ENCODE measurements around the gene FERD3L. TPM values are rescaled to one million over a fixed set of nuclear protein-coding genes. Genes with fewer than 3 reads are reported as not detected.

The FERD3L gene
- total RNA-seq, 1 donor from 2014 or later = not detected

DNA sequence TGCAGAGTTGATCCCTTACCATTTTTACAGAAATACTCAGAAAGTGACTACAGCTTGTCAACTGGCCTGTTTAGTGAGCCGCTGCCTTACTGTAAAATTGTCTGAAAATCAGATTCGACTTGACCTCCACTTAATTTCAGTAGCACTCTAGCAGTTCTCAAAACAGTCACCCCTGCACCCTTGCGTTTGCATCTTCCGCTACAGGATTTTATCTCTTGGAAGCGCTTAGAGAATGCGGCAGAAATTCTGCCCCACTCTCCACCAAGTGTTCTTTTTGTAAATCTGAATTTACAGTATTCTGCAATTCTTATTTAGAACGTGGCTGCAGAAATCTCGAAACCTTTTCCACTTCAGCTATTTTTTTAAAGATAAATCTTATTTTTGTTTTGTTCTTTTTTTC is 25.8 kb downstream of the FERD3L start:
- Histone ChIP-seq H3K36me3 (no peaks in the 10 kb centered on the region), H3K9me3 (no peaks in the 10 kb centered on the region), H3K4me1 (peaks cover 23% of the 10 kb centered on the region), H3K27me3 (ENCODE audit: low read depth) (peaks cover 83% of the 10 kb centered on the region), H3K27ac (no peak overlapping the region), H3K4me3 (no peak overlapping the region)
- intact Hi-C loops (cut with DNase I) = no loop called here
- DNase-seq = no peak
- TF ChIP-seq, protein P1, sequence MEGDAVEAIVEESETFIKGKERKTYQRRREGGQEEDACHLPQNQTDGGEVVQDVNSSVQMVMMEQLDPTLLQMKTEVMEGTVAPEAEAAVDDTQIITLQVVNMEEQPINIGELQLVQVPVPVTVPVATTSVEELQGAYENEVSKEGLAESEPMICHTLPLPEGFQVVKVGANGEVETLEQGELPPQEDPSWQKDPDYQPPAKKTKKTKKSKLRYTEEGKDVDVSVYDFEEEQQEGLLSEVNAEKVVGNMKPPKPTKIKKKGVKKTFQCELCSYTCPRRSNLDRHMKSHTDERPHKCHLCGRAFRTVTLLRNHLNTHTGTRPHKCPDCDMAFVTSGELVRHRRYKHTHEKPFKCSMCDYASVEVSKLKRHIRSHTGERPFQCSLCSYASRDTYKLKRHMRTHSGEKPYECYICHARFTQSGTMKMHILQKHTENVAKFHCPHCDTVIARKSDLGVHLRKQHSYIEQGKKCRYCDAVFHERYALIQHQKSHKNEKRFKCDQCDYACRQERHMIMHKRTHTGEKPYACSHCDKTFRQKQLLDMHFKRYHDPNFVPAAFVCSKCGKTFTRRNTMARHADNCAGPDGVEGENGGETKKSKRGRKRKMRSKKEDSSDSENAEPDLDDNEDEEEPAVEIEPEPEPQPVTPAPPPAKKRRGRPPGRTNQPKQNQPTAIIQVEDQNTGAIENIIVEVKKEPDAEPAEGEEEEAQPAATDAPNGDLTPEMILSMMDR (IDR thresholded peaks at IDR 0.05) = no peak
- no peak for ATAC-seq

DNA sequence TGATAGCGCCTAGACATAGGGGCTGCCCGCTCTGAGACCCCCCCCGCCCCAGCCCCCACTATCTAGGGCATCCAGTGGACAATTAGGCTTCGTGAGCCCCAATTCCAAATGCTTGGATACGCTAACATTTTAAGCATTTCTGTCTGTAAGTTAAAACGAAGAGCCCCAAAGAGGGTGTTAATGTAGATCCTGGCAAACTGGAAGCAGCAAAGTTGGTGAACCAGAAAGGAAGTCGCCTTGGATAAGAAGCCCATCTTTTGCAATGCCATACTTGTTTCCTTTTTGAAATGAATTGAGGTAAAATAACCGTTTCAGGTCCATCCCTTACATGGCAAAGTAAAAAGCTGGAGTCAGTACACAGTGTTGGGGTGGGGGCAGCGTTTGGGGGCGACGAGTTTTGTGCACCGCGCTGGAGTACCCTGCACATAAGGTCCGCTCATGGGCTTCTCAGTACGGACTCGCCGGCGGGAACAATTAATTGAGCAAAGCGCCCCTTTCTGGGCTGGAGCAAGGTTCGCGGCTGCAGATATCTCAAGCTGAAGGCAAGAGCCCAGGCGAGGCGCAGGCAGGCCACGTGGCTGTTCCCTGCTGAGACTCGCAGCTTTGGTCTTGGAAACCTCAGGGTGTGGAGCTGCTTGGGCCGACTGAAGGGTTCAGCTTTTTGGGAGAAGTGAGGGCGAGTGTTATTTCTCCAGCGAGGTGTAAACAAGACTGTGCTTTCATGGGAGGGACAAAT is 26.4 kb downstream of the FERD3L start:
- Histone ChIP-seq H3K27ac (no peak overlapping the region), H3K36me3 (no peaks in the 10 kb centered on the region), H3K4me1 (peaks cover 23% of the 10 kb centered on the region), H3K9me3 (no peaks in the 10 kb centered on the region), H3K4me3 (no peak overlapping the region), H3K27me3 (ENCODE audit: low read depth) (peaks cover 89% of the 10 kb centered on the region)
- no peak for DNase-seq
- TF ChIP-seq, protein P1 (IDR thresholded peaks at IDR 0.05) = no peak
- intact Hi-C loops (cut with DNase I) = no loop called here
- ATAC-seq = peak in 1 of 2 donors; percentile 26

DNA sequence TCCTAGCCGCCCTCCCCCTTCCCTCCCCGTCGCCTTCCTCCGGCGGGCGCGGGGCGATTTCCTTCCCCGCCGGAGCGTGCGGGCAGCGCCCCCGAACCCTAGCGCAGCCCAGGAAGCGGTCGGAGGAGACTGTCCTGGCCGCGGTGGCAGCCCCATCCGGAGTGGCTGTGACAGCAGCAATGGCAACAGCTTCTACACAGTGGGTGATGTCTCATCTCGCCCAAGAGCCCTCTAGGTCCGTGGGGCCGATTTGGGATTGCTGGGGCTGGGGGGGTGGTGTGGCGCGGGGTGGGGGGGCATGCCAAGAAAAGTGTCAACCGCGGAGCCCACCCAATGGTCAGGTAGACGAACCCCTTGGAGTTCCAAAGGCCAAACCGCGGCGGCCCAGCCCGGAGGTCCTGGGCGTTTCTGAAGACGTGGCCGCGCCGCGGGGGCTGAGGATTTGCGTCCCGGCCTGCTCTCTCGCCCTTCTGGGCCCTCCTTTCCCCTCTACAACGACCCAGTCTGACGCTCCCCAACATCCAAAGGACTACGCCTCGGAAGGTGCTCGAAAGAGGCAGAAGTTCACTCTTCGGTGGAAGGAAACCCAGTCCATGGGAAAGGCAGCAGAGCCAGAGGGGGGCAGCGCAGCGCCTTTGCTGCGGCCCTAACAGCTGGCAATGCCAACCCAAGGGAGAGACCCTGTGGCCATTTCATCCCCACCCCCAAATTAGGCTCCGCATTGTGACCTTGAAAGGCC is 27.2 kb downstream of the FERD3L start:
- peaks cover 96% of the 10 kb centered on the region for H3K27me3 ChIP-seq (ENCODE audit: low read depth)

DNA sequence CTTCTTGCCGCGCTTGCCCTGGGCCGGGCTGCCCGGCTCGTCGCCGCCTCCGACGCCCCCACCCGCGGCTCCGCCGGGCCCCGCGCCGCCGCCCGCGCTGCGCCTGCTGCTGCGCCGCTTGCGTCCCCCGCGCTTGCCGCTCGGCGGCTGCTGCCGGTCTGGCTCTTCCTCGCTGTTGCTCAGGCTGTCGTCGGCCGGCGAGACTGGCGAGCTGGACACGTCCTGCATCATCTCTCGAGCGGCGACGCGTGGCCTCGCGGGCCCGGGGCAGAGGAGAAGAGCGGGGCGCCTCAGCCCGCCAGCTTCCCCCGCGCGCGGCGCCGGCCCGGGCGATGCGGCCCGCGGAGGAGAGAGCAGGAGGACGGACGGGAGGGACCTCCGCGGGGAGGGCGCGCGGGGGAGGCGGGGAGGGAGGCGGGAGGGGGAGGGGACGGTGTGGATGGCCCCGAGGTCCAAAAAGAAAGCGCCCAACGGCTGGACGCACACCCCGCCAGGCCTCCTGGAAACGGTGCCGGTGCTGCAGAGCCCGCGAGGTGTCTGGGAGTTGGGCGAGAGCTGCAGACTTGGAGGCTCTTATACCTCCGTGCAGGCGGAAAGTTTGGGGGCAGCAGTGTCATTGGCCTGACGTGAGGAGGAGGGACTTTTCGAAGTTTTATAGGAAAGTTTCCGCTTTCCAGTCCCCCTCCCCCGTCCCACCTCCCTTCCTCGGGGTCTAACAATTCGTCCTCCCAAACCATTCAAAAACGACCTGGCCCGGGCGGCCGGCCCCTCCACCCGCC is 27.9 kb downstream of the FERD3L start, which contains the start of gene TWIST1:
Gene TWIST1, minus strand, starts transcription at position 546 of the 779 bp plus-strand sequence. Its CDS starts 315 bp downstream, at position 231.
- peak; percentile 33 to 57 for ATAC-seq
- Histone ChIP-seq H3K4me1 (peaks cover 23% of the 10 kb centered on the region), H3K27ac (no peak within 1 kb of the TSS), H3K27me3 (ENCODE audit: low read depth) (peaks cover 96% of the 10 kb centered on the region), H3K9me3 (no peaks in the 10 kb centered on the region), H3K4me3 (peak within 1 kb of the TSS; percentile 49), H3K36me3 (no peaks in the 10 kb centered on the region)
- TF ChIP-seq, protein P1 (IDR thresholded peaks at IDR 0.05) = no peak
- intact Hi-C loops (cut with DNase I) = no loop called here
- no peak for DNase-seq

More for the DNA sequence above, 27.2 kb downstream of the FERD3L start:
- Histone ChIP-seq H3K36me3 (no peaks in the 10 kb centered on the region), H3K4me1 (peaks cover 23% of the 10 kb centered on the region), H3K27ac (no peak overlapping the region), H3K9me3 (no peaks in the 10 kb centered on the region), H3K4me3 (peak overlapping the region; percentile 49)
- DNase-seq = no peak
- peak in 1 of 2 donors; percentile 44 for ATAC-seq
- TF ChIP-seq, protein P1 (IDR thresholded peaks at IDR 0.05) = no peak
- intact Hi-C loops (cut with DNase I) = no loop called here
